Colonic mucosa (tissue), 4 donors: ENCODE results near the gene CACNA1H. TPM values are rescaled to one million over a fixed set of nuclear protein-coding genes. Genes with fewer than 3 reads are reported as not detected.
"Not testable (repeated sequence)": the region's sequence is repeated elsewhere in the genome, so short reads cannot be mapped to it uniquely, and the experiment has no call there.

Experiments used
- DNase-seq: peaks from one replicate; pipeline ENCODE4 v3.0.0-alpha.2; 2020
- H3K27ac ChIP-seq: fragments of 200-600 bp; one replicate; pipeline ENCODE4 v1.8.0; 2021
- H3K27me3 ChIP-seq: fragments of 200-600 bp; one replicate; pipeline ENCODE4 v1.8.0; 2021
- H3K36me3 ChIP-seq: fragments of 200-600 bp; one replicate; pipeline ENCODE4 v1.8.0; 2021
- H3K4me1 ChIP-seq: fragments of 200-600 bp; one replicate; pipeline ENCODE4 v1.8.0; 2021; ENCODE audit warnings: mild to moderate bottlenecking
- H3K4me3 ChIP-seq: fragments of 200-600 bp; one replicate; pipeline ENCODE4 v1.8.0; 2021
- H3K9ac ChIP-seq, 2 donors: one replicate each; pipeline ENCODE4 v1.7.0; 2013; ENCODE audit warnings: control low read depth in 2 of 2, low read depth in 2 of 2, low read length in 2 of 2
- H3K9me3 ChIP-seq: fragments of 200-600 bp; one replicate; pipeline ENCODE4 v1.8.0; 2021
- CTCF ChIP-seq: fragments of 200-600 bp; IDR thresholded peaks from one replicate; pipeline ENCODE4 v1.8.0; 2022; ENCODE audit warnings: antibody characterized with exemption, mild to moderate bottlenecking
- intact Hi-C: fragments of 100-400 bp; cut with DNase I; formaldehyde crosslinking; loops from one replicate; pipeline ENCODE4 v1.14.1; 2022
- total RNA-seq, 2 donors: library from RNA; stranded (reverse); fragmentation: NEBNext Ultra II Directional in 1 of 2; extraction: Animal tissue kit (Norgen Biotek cat#: 25700) in 1 of 2; gene quantifications; one replicate each; pipeline ENCODE4 v1.2.1, GENCODE V29; 2021
- donor health status: healthy.
- donor health status: DM: no; HTN: no; CAD: no.
- donor health status: DM: no; HTN: no; CAD: no.

Gene CACNA1H
- total RNA-seq, 2 donors from 2014 or later = 2.1 to 14.6 TPM

- Histone ChIP-seq H3K27me3 (peaks cover 31% of the 10 kb centered on the region), H3K4me1 (no peaks in the 10 kb centered on the region), H3K27ac (no peak overlapping the region), H3K36me3 (no peaks in the 10 kb centered on the region), H3K9me3 (no peaks in the 10 kb centered on the region), H3K4me3 (no peak overlapping the region), H3K9ac (no peak overlapping the region)
- intact Hi-C loops = no loop called here
- DNase-seq = no peak
- TF ChIP-seq CTCF = no peak
These were observed 111.6 kb downstream of the CACNA1H start for GRCh38 chr16:1264345-1265089.

GRCh38 chr16:1265090-1265630, 112.3 kb downstream of the CACNA1H start:
- no peaks in the 10 kb centered on the region for H3K36me3 ChIP-seq
- no peaks in the 10 kb centered on the region for H3K9me3 ChIP-seq
- H3K4me3 ChIP-seq = no peak overlapping the region
- no peak for TF ChIP-seq CTCF
- no peak overlapping the region for H3K27ac ChIP-seq
- no peak for DNase-seq
- no peaks in the 10 kb centered on the region for H3K4me1 ChIP-seq
- H3K27me3 ChIP-seq = peaks cover 24% of the 10 kb centered on the region
- intact Hi-C loops = no loop called here
- no peak overlapping the region for H3K9ac ChIP-seq

- H3K4me3 ChIP-seq = no peak overlapping the region
- no peaks in the 10 kb centered on the region for H3K9me3 ChIP-seq
- no peak overlapping the region for H3K9ac ChIP-seq
- intact Hi-C loops = no loop called here
- H3K27me3 ChIP-seq = peaks cover 21% of the 10 kb centered on the region
- no peaks in the 10 kb centered on the region for H3K4me1 ChIP-seq
- DNase-seq = no peak
- H3K27ac ChIP-seq = no peak overlapping the region
- TF ChIP-seq CTCF = no peak
- H3K36me3 ChIP-seq = no peaks in the 10 kb centered on the region
These were observed 112.9 kb downstream of the CACNA1H start for GRCh38 chr16:1265826-1266225.

- DNase-seq, H3K27ac ChIP-seq, H3K4me3 ChIP-seq, H3K36me3 ChIP-seq, H3K9me3 ChIP-seq, intact Hi-C loops, H3K9ac ChIP-seq, H3K4me1 ChIP-seq, H3K27me3 ChIP-seq: not testable (repeated sequence)
These were observed 116.5 kb downstream of the CACNA1H start for GRCh38 chr16:1269418-1269817.

- Histone ChIP-seq H3K9me3 (no peaks in the 10 kb centered on the region), H3K9ac (peak overlapping the region in 1 of 2 donors; percentile 24), H3K36me3 (no peaks in the 10 kb centered on the region), H3K4me3 (no peak overlapping the region), H3K27me3 (no peaks in the 10 kb centered on the region), H3K4me1 (peaks cover 5% of the 10 kb centered on the region), H3K27ac (no peak overlapping the region)
- no peak for TF ChIP-seq CTCF
- no peak for DNase-seq
- intact Hi-C loops = no loop called here
These were observed 118.4 kb downstream of the CACNA1H start for GRCh38 chr16:1271380-1271723.

Other genes with a start within 250 kb of the CACNA1H start
- 10 to 100 TPM in 1 of 2 donors, 1 to 10 TPM in 1; 8.4 to 12.8 TPM for gene LMF1, start 182.1 kb upstream of the CACNA1H start, total RNA-seq
- under 1 TPM; 0.20 to 0.61 TPM for gene SOX8, start 171.3 kb upstream of the CACNA1H start, total RNA-seq
- under 1 TPM; 0.24 to 0.37 TPM for gene SSTR5, start 80.4 kb upstream of the CACNA1H start, total RNA-seq
- gene C1QTNF8, start 56.9 kb upstream of the CACNA1H start, total RNA-seq = not detected
- 10 to 100 TPM; 32.6 to 34.3 TPM for gene TPSG1, start 72.2 kb downstream of the CACNA1H start, total RNA-seq
- 10 to 100 TPM; 39.1 to 92.9 TPM for gene TPSB2, start 77.1 kb downstream of the CACNA1H start, total RNA-seq
- gene TPSAB1, start 87.6 kb downstream of the CACNA1H start, total RNA-seq = 10 to 100 TPM; 30.4 to 62.1 TPM
- under 1 TPM; 0.19 to 0.64 TPM for gene TPSD1, start 103.0 kb downstream of the CACNA1H start, total RNA-seq
- 100 to 1,000 TPM; 101 to 143 TPM for gene UBE2I, start 156.5 kb downstream of the CACNA1H start, total RNA-seq
- 1 to 10 TPM; 5.5 to 9.8 TPM for gene BAIAP3, start 180.5 kb downstream of the CACNA1H start, total RNA-seq
- gene TSR3, start 198.8 kb downstream of the CACNA1H start, total RNA-seq = 10 to 100 TPM; 39.6 to 74.4 TPM
- gene GNPTG, start 198.8 kb downstream of the CACNA1H start, total RNA-seq = 10 to 100 TPM; 48.2 to 59.1 TPM